ENCODE measurements around the gene DPEP3. TPM values are rescaled to one million over a fixed set of nuclear protein-coding genes. Genes with fewer than 3 reads are reported as not detected.

The DPEP3 gene
- total RNA-seq, 1 experiment from 2014 or later, result not detected

GRCh38 chr16:67926181-67926750 is 54.0 kb downstream of the DPEP3 start:
- no peaks in the 10 kb centered on the region for H3K79me2 ChIP-seq (ENCODE audit: low read length)
- 0 out of 2 replicates have a peak overlapping the region, but pooled peaks have one; percentile 15 for H3K9ac ChIP-seq (ENCODE audit: low read length)
- ATAC-seq (peak; percentile 92), DNase-seq (peak; percentile 73)
- ChIA-PET POLR2A (ENCODE audit: unreplicated experiment) (interaction anchor here (0.6 kb wide), 1 partner anchor 97 kb away, joined by 3 read pairs; the partner anchor contains the start of genes DDX28 and DUS2), CTCF (interaction anchor here (0.7 to 1.3 kb wide), 2 partner anchors 10 to 42 kb away, joined by 5 to 7 read pairs; partner anchors contain the start of gene PSMB10)
- H3K4me1 ChIP-seq (ENCODE audit: insufficient read depth, low read length), result peaks cover 18% of the 10 kb centered on the region
- no peaks in the 10 kb centered on the region for H3K9me3 ChIP-seq (ENCODE audit: low read length)
- intact Hi-C loops (cut with micrococcal nuclease), result loop anchor here (5.0 kb wide), 1 partner anchor 84 kb away; the partner anchor contains the start of gene THAP11
- H3K4me3 ChIP-seq (ENCODE audit: low read length), result no peak overlapping the region
- H2AFZ ChIP-seq (ENCODE audit: low read length), result no peak overlapping the region
- no peaks in the 10 kb centered on the region for H3K27me3 ChIP-seq (ENCODE audit: low read length)
- H3K36me3 ChIP-seq (ENCODE audit: low read depth, low read length), result no peaks in the 10 kb centered on the region
- H3K4me2 ChIP-seq (ENCODE audit: low read length), result peak overlapping the region; percentile 47
- TF ChIP-seq EZH2 (IDR thresholded peaks at IDR 0.05; ENCODE audit: low read length, unreplicated experiment) (no peak), EZH2phosphoT487 (IDR thresholded peaks at IDR 0.05; ENCODE audit: borderline replicate concordance, low read length) (no peak)
- TF ChIP-seq, protein P1, sequence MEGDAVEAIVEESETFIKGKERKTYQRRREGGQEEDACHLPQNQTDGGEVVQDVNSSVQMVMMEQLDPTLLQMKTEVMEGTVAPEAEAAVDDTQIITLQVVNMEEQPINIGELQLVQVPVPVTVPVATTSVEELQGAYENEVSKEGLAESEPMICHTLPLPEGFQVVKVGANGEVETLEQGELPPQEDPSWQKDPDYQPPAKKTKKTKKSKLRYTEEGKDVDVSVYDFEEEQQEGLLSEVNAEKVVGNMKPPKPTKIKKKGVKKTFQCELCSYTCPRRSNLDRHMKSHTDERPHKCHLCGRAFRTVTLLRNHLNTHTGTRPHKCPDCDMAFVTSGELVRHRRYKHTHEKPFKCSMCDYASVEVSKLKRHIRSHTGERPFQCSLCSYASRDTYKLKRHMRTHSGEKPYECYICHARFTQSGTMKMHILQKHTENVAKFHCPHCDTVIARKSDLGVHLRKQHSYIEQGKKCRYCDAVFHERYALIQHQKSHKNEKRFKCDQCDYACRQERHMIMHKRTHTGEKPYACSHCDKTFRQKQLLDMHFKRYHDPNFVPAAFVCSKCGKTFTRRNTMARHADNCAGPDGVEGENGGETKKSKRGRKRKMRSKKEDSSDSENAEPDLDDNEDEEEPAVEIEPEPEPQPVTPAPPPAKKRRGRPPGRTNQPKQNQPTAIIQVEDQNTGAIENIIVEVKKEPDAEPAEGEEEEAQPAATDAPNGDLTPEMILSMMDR (conservative IDR thresholded peaks at IDR 0.05; ENCODE audit: low read depth, low read length), result no peak; the same call in 1 of the 2 replicates
- H3K27ac ChIP-seq (ENCODE audit: low read length), result peak overlapping the region; percentile 77
- H4K20me1 ChIP-seq (ENCODE audit: low read length), result no peaks in the 10 kb centered on the region
- no peaks in the 10 kb centered on the region for H3K9me2 ChIP-seq (replicated peaks; ENCODE audit: low read length)
- no TSS peak for BruUV-seq (replicated peaks)
- no peaks in the 10 kb centered on the region for H3F3A ChIP-seq (ENCODE audit: low read length, unreplicated experiment)

Other genes starting within 250 kb of the DPEP3 start
- 5.5 and 7.7 TPM in 2 replicates for gene RANBP10, start 173.9 kb downstream of the DPEP3 start, total RNA-seq (2014; rRNA removed)
- gene TSNAXIP1, start 173.6 kb downstream of the DPEP3 start, total RNA-seq (2014; rRNA removed), result 0.44 and 0.86 TPM in 2 replicates
- gene THAP11, start 138.2 kb downstream of the DPEP3 start, total RNA-seq (2014; rRNA removed), result 39.1 and 39.8 TPM in 2 replicates
- gene NUTF2, start 133.6 kb downstream of the DPEP3 start, total RNA-seq (2014; rRNA removed), result 98.5 and 167 TPM in 2 replicates
- gene CENPT, start 132.8 kb downstream of the DPEP3 start, total RNA-seq (2014; rRNA removed), result 31.8 and 35.1 TPM in 2 replicates
- 58.9 and 94.7 TPM in 2 replicates for gene EDC4, start 107.4 kb downstream of the DPEP3 start, total RNA-seq (2014; rRNA removed)
- gene NRN1L, start 95.6 kb downstream of the DPEP3 start, total RNA-seq (2014; rRNA removed), result not detected in 2 replicates
- gene PSKH1, start 87.2 kb downstream of the DPEP3 start, total RNA-seq (2014; rRNA removed), result 6.6 and 8.3 TPM in 2 replicates
- gene CTRL, start 48.6 kb downstream of the DPEP3 start, total RNA-seq (2014; rRNA removed), result 0.98 and 1.6 TPM in 2 replicates
- gene PSMB10, start 43.6 kb downstream of the DPEP3 start, total RNA-seq (2014; rRNA removed), result 51.3 and 52.0 TPM in 2 replicates
- 3.2 and 4.6 TPM in 2 replicates for gene LCAT, start 36.4 kb downstream of the DPEP3 start, total RNA-seq (2014; rRNA removed)
- gene SLC12A4, start 11.9 kb downstream of the DPEP3 start, total RNA-seq (2014; rRNA removed), result 29.3 and 33.2 TPM in 2 replicates
- gene DPEP2, start 19.0 kb upstream of the DPEP3 start, total RNA-seq (2014; rRNA removed), result not detected in 2 replicates
- gene DPEP2NB, start 35.4 kb upstream of the DPEP3 start, total RNA-seq (2014; rRNA removed), result not detected in 2 replicates
- 13.4 and 16.6 TPM in 2 replicates for gene DDX28, start 42.7 kb upstream of the DPEP3 start, total RNA-seq (2014; rRNA removed)
- gene DUS2, start 42.8 kb upstream of the DPEP3 start, total RNA-seq (2014; rRNA removed), result 19.9 and 21.4 TPM in 2 replicates
- gene NFATC3, start 104.9 kb upstream of the DPEP3 start, total RNA-seq (2014; rRNA removed), result 12.1 and 14.5 TPM in 2 replicates